OCI-LY7 (cell line): ENCODE results near the gene DHX15. TPM values are rescaled to one million over a fixed set of nuclear protein-coding genes. Genes with fewer than 3 reads are reported as not detected.

Experiments used
- BruUV-seq: library from RNA; stranded (reverse); fragments of 400-500 nt; replicated peaks from 2 replicates; lab custom pipeline; 2021; lab: Mats Ljungman, UMichigan
- CTCF ChIA-PET: fragments of 300-600 bp; sonication (Branson Sonifier 250); formaldehyde crosslinking; loops from one replicate; lab custom pipeline; 2022; ENCODE audit warnings: antibody characterized with exemption; ENCODE audit not compliant: unreplicated experiment; lab: Charles Lee
- POLR2A ChIA-PET: fragments of 300-600 bp; sonication (Branson Sonifier 250); formaldehyde crosslinking; loops from one replicate; lab custom pipeline; 2022; ENCODE audit warnings: antibody characterized with exemption; lab: Charles Lee
- DNase-seq: peaks from one replicate; pipeline ENCODE4 v3.0.0-alpha.2; 2015; ENCODE audit warnings: low spot score
- H2AFZ ChIP-seq: fragments of 200-600 bp; sonication (generic), shearing (Covaris generic); 2 replicates; pipeline ENCODE4 v1.6.1; 2014; ENCODE audit warnings: mild to moderate bottlenecking, antibody characterized with exemption, low read length, moderate library complexity
- H3K27ac ChIP-seq: fragments of 200-600 bp; sonication (generic); 2 replicates; pipeline ENCODE4 v1.5.1; 2014; ENCODE audit warnings: mixed run types, low read depth, mild to moderate bottlenecking, moderate library complexity, low read length, inconsistent platforms; ENCODE audit not compliant: poor library complexity, severe bottlenecking
- H3K36me3 ChIP-seq: fragments of 200-600 bp; sonication (generic); 2 replicates; pipeline ENCODE4 v1.6.1; 2014; ENCODE audit warnings: mild to moderate bottlenecking, antibody characterized with exemption, low read length, moderate library complexity, mixed read lengths; ENCODE audit not compliant: insufficient read depth
- H3K4me1 ChIP-seq: fragments of 200-600 bp; sonication (generic); 2 replicates; pipeline ENCODE4 v1.5.1; 2014; ENCODE audit warnings: mild to moderate bottlenecking, low read length; ENCODE audit not compliant: insufficient read depth, poor library complexity, severe bottlenecking
- H3K4me2 ChIP-seq: fragments of 200-600 bp; sonication (generic); 2 replicates; pipeline ENCODE4 v1.6.1; 2014; ENCODE audit warnings: mild to moderate bottlenecking, low read length
- H3K4me3 ChIP-seq: fragments of 200-600 bp; sonication (generic); 2 replicates; pipeline ENCODE4 v1.5.1; 2014; ENCODE audit warnings: mild to moderate bottlenecking, low read depth, low read length; ENCODE audit not compliant: poor library complexity, severe bottlenecking
- H3K79me2 ChIP-seq: fragments of 200-600 bp; sonication (generic); 2 replicates; pipeline ENCODE4 v1.6.1; 2016; ENCODE audit warnings: low read depth, mild to moderate bottlenecking, low read length, moderate library complexity, mixed read lengths; ENCODE audit not compliant: insufficient read depth
- H3K9me2 ChIP-seq: fragments of 200-600 bp; sonication (generic); 2 replicates; pipeline ENCODE4 v1.6.1; 2016; ENCODE audit warnings: mild to moderate bottlenecking, low read length, mixed read lengths; ENCODE audit not compliant: insufficient read depth
- H3K9me3 ChIP-seq: fragments of 200-600 bp; sonication (generic); 2 replicates; pipeline ENCODE4 v1.6.1; 2014; ENCODE audit warnings: mild to moderate bottlenecking, mixed run types, low read length, mixed read lengths
- H4K20me1 ChIP-seq: fragments of 200-600 bp; sonication (generic); 2 replicates; pipeline ENCODE4 v1.6.1; 2014; ENCODE audit warnings: mild to moderate bottlenecking, antibody characterized with exemption, low read length, moderate library complexity, mixed read lengths; ENCODE audit not compliant: insufficient read depth
- CTCF ChIP-seq: fragments of 200-600 bp; sonication (generic); conservative IDR thresholded peaks from 2 replicates; pipeline ENCODE4 v1.5.1; 2014; ENCODE audit warnings: mild to moderate bottlenecking, antibody characterized with exemption, low read length, moderate library complexity, mixed read lengths
- EZH2phosphoT487 ChIP-seq: fragments of 200-600 bp; sonication (generic); IDR thresholded peaks from 2 replicates; pipeline ENCODE4 v1.6.1; 2018; ENCODE audit warnings: low read depth, borderline replicate concordance, mild to moderate bottlenecking, mixed run types, antibody characterized with exemption, low read length, moderate library complexity, mixed read lengths
- intact Hi-C: fragments of 100-400 bp; cut with micrococcal nuclease; formaldehyde crosslinking; loops from one replicate; pipeline ENCODE4 v1.10.0; 2022; ENCODE audit not compliant: unreplicated experiment
- microRNA-seq: library from miRNA; unstranded; fragments of <30 nt; microRNA quantifications from one replicate; pipeline ENCODE4 v1.2.0, GENCODE V29; 2022; ENCODE audit warnings: borderline replicate concordance
- small RNA-seq: library from RNA; depleted of rRNA; stranded (forward); fragments of <200 nt; gene quantifications from one replicate; pipeline ENCODE3, GENCODE V24; 2014
- total RNA-seq, 2 experiments: library from RNA; depleted of rRNA in 1 of 2; stranded (reverse); fragments of >200 nt in 1 of 2; shearing (Covaris generic) in 1 of 2; gene quantifications; 2 replicates each; pipeline ENCODE4 v1.2.3, GENCODE V29; 2014 to 2022

Gene DHX15
- total RNA-seq, 2 experiments from 2014 or later, result 189 to 237 TPM

- DNase-seq, result no peak
- Histone ChIP-seq H3K79me2 (no peaks in the 10 kb centered on the region), H3K9me2 (no peaks in the 10 kb centered on the region), H3K4me2 (no peak overlapping the region), H3K4me1 (no peaks in the 10 kb centered on the region), H2AFZ (no peak overlapping the region), H4K20me1 (no peaks in the 10 kb centered on the region), H3K27ac (no peak overlapping the region), H3K36me3 (no peaks in the 10 kb centered on the region), H3K4me3 (no peak overlapping the region), H3K9me3 (no peaks in the 10 kb centered on the region)
- intact Hi-C loops, result loop anchor here (10.0 kb wide), 1 partner anchor 502 kb away; no protein-coding TSS in a partner anchor
- ChIA-PET CTCF (no interaction called here), POLR2A (no interaction called here)
- no TSS peak for BruUV-seq
- no peak for TF ChIP-seq CTCF
- no peak for TF ChIP-seq EZH2phosphoT487
Observed at GRCh38 chr4:24482871-24483270, 101.5 kb downstream of the DHX15 start.

- no peak for TF ChIP-seq EZH2phosphoT487
- no peak for TF ChIP-seq CTCF
- Histone ChIP-seq H3K9me3 (no peaks in the 10 kb centered on the region), H3K27ac (no peak overlapping the region), H3K4me1 (peaks cover 6% of the 10 kb centered on the region), H4K20me1 (no peaks in the 10 kb centered on the region), H3K79me2 (no peaks in the 10 kb centered on the region), H2AFZ (no peak overlapping the region), H3K4me3 (no peak overlapping the region), H3K9me2 (no peaks in the 10 kb centered on the region), H3K4me2 (no peak overlapping the region), H3K36me3 (no peaks in the 10 kb centered on the region)
- BruUV-seq, result no TSS peak
- intact Hi-C loops, result no loop called here
- DNase-seq, result no peak
- CTCF ChIA-PET, result no interaction called here
- POLR2A ChIA-PET, result no interaction called here
Observed at GRCh38 chr4:24477919-24478318, 106.4 kb downstream of the DHX15 start.

Small RNAs within 50 kb of the gene (microRNA-seq; reads per million reads assigned to microRNA genes)
- gene MIR573, result 25.0 reads per million, percentile 33 among the genes with 10 or more reads in this experiment

Small RNAs within 50 kb of the gene (small RNA-seq; reads per million reads assigned to genes)
- gene MIR573, result not detected
- gene RN7SL16P, result not detected

Other genes with a start within 250 kb of the DHX15 start
- not detected in 2 replicates for gene SOD3, start 211.0 kb upstream of the DHX15 start, total RNA-seq (2014; rRNA removed; shearing (Covaris generic))
- gene SOD3, start 211.0 kb upstream of the DHX15 start, total RNA-seq (2022), result not detected in 2 replicates